GM12878 (cell line): Measurements from ENCODE around the gene DIPK1A. TPM values are rescaled to one million over a fixed set of nuclear protein-coding genes. Genes with fewer than 3 reads are reported as not detected.

Source experiments
- ATAC-seq: fragments of 200-7000 bp; cut with Tn5 transposase; 3 replicates; pipeline ENCODE4 v1.9.1; 2020; ENCODE audit warnings: mild to moderate bottlenecking, moderate library complexity
- BruUV-seq: library from RNA; stranded (reverse); fragments of 400-500 nt; replicated peaks from 2 replicates; lab custom pipeline; 2021; lab: Mats Ljungman, UMichigan
- CTCF ChIA-PET: fragments of 300-600 bp; sonication (Branson Sonifier 250); formaldehyde crosslinking; extraction: SDS; loops from one replicate; lab custom pipeline; 2021; ENCODE audit warnings: inconsistent platforms; lab: Yijun Ruan, JAX
- POLR2A ChIA-PET: fragments of 350-600 bp; formaldehyde crosslinking; extraction: SDS; loops from one replicate; lab custom pipeline; 2021; ENCODE audit warnings: inconsistent platforms; lab: Charles Lee
- RAD21 ChIA-PET: fragments of 300-600 bp; sonication (Branson Sonifier 250); formaldehyde crosslinking; loops from one replicate; lab custom pipeline; 2023; ENCODE audit warnings: antibody characterized with exemption; ENCODE audit not compliant: unreplicated experiment; lab: Charles Lee
- SMC1A ChIA-PET: fragments of 300-600 bp; sonication (Branson Sonifier 250); formaldehyde crosslinking; loops from one replicate; lab custom pipeline; 2023; ENCODE audit not compliant: unreplicated experiment, uncharacterized antibody; lab: Charles Lee
- DNase-seq: peaks from one replicate; pipeline ENCODE4 v3.0.0-alpha.2; 2011; ENCODE audit warnings: low read depth, low spot score
- FAIRE-seq: peaks from 3 replicates; lab custom pipeline; 2011; peaks lifted over from hg19 to GRCh38; lab: Jason Lieb, UNC
- H2AFZ ChIP-seq: 2 replicates; pipeline ENCODE4 v1.6.0; 2011; ENCODE audit warnings: low read depth, low read length, control low read depth; ENCODE audit not compliant: control insufficient read depth
- H3K27ac ChIP-seq: 2 replicates; pipeline ENCODE4 v1.5.1; 2011; ENCODE audit warnings: control low read depth; ENCODE audit not compliant: control insufficient read depth, insufficient read depth
- H3K27me3 ChIP-seq, 2 experiments: replicated peaks in 1 of 2; 2 replicates each; pipeline versions ENCODE4 v1.6.0 to v1.6.1; 2011; ENCODE audit warnings: low read length in 1 of 2; ENCODE audit not compliant: control insufficient read depth in 2 of 2, insufficient read depth in 2 of 2
- H3K36me3 ChIP-seq, 2 experiments: 2 replicates each; pipeline ENCODE4 v1.5.1; 2011; ENCODE audit warnings: low read length in 1 of 2; ENCODE audit not compliant: control insufficient read depth in 2 of 2, insufficient read depth in 2 of 2
- H3K4me1 ChIP-seq: 2 replicates; pipeline ENCODE4 v1.6.1; 2011; ENCODE audit warnings: mild to moderate bottlenecking, low read length, moderate library complexity, mixed read lengths; ENCODE audit not compliant: control insufficient read depth, insufficient read depth
- H3K4me2 ChIP-seq: 2 replicates; pipeline ENCODE4 v1.6.0; 2011; ENCODE audit warnings: control low read depth; ENCODE audit not compliant: control insufficient read depth, insufficient read depth
- H3K4me3 ChIP-seq: fragments of 200-600 bp; sonication (generic); 2 replicates; pipeline ENCODE4 v1.5.1; 2016
- H3K79me2 ChIP-seq: 2 replicates; pipeline ENCODE4 v1.6.0; 2011; ENCODE audit warnings: low read length; ENCODE audit not compliant: control insufficient read depth, insufficient read depth
- H3K9ac ChIP-seq: 2 replicates; pipeline ENCODE4 v1.8.0; 2011; ENCODE audit warnings: low read length, control low read depth, mixed read lengths; ENCODE audit not compliant: control insufficient read depth, insufficient read depth
- H3K9me3 ChIP-seq: replicated peaks from 3 replicates; pipeline ENCODE4 v1.5.1; 2011; ENCODE audit warnings: mild to moderate bottlenecking, low read length; ENCODE audit not compliant: control insufficient read depth, insufficient read depth
- H4K20me1 ChIP-seq: 2 replicates; pipeline ENCODE4 v1.6.0; 2011; ENCODE audit not compliant: control insufficient read depth, insufficient read depth
- RUNX3 ChIP-seq: IDR thresholded peaks from 2 replicates; pipeline ENCODE4 v1.6.1; 2012; ENCODE audit warnings: low read length, inconsistent platforms
- SPI1 ChIP-seq: IDR thresholded peaks from 2 replicates; pipeline ENCODE4 v1.6.1; 2011; ENCODE audit warnings: low read depth, mild to moderate bottlenecking, low read length, moderate library complexity, borderline replicate concordance; ENCODE audit not compliant: insufficient read depth
- WGBS: methylation state at CpG from one replicate; pipeline ENCODE4 v1.1.6; 2016; ENCODE audit warnings: low lambda C conversion rate; ENCODE audit not compliant: insufficient replicate concordance, insufficient coverage; ENCODE audit errors: missing lambda C conversion rate; 5-methylcytosine and 5-hydroxymethylcytosine counted together
- in situ Hi-C: fragments of 300-500 bp; cut with MboI; formaldehyde crosslinking; loops from 9 replicates; pipeline ENCODE4 v1.14.3; 2018; ENCODE audit warnings: mixed read lengths
- intact Hi-C: fragments of 100-400 bp; cut with micrococcal nuclease; formaldehyde crosslinking; loops from one replicate; pipeline ENCODE4 v1.14.2; 2022; ENCODE audit not compliant: unreplicated experiment
- polyA plus RNA-seq, 11 experiments: library from polyadenylated mRNA; depleted of rRNA in 4 of 11; unstranded in 6 of 11; stranded (reverse) in 5 of 11; fragments of >200 nt; fragmentation: Nextera tagmentation in 4 of 11; fragmentation: Illumina TruSeq in 1 of 11; extraction: Ambion mirVana in 4 of 11; extraction: Trizol in 1 of 11; gene quantifications; 1 replicate in 1 of 11; 2 replicates in 10 of 11; pipeline versions ENCODE4 v1.2.1 to v1.2.3, GENCODE V29; 2011 to 2016; ENCODE audit warnings: inconsistent platforms in 2 of 11, missing spikeins in 2 of 11, low read depth in 1 of 11
- total RNA-seq, 4 experiments: library from RNA; depleted of rRNA in 3 of 4; stranded (reverse); fragments of >200 nt in 3 of 4; fragmentation: Illumina TruSeq in 1 of 4; extraction: Trizol in 1 of 4; gene quantifications; 2 replicates each; pipeline versions ENCODE4 v1.2.1 to v1.2.3, GENCODE V29; 2013 to 2021
- TF ChIP-seq, protein P1 (sequence below): fragments of 450-650 bp; IDR thresholded peaks from 2 replicates; pipeline ENCODE4 v1.6.1; 2016; ENCODE audit warnings: mild to moderate bottlenecking, moderate library complexity, borderline replicate concordance

Gene DIPK1A
- total and polyA plus RNA-seq, 10 of the 15 experiments (the other 5 are each of a cell fraction or from before 2014, with no cell fraction given), result 4.9 to 15.0 (median 9.7) TPM

- Histone ChIP-seq H3K9me3 (no peaks in the 10 kb centered on the region; the same call in 2 of the 3 replicates), H3K27me3 (no peaks in the 10 kb centered on the region), H3K79me2 (peaks cover 3% of the 10 kb centered on the region), H3K4me3 (no peak overlapping the region), H3K36me3 (peaks cover 0 to 3% of the 10 kb centered on the region in 2 experiments; a peak in 1 of 4 replicates), H2AFZ (no peak overlapping the region), H4K20me1 (no peaks in the 10 kb centered on the region), H3K4me2 (no peak overlapping the region), H3K27ac (no peak overlapping the region), H3K9ac (no peak overlapping the region), H3K4me1 (no peaks in the 10 kb centered on the region)
- SMC1A ChIA-PET, result interaction anchor here (0.9 kb wide), 1 partner anchor 21 kb away, joined by 3 read pairs; no protein-coding TSS in a partner anchor
- RAD21 ChIA-PET, result no interaction called here
- DNase-seq (no peak), ATAC-seq (no peak), FAIRE-seq (no peak)
- intact Hi-C loops, result no loop called here
- CTCF ChIA-PET, result interaction anchor here (1.2 to 1.6 kb wide), 3 partner anchors 10 to 49 kb away, joined by 3 to 4 read pairs (median 3); no protein-coding TSS in a partner anchor
- BruUV-seq, result no TSS peak
- WGBS, result 98% methylated on average over 3 of the region's 3 CpGs
- in situ Hi-C loops, result no loop called here
- no peak for TF ChIP-seq SPI1
- no peak for TF ChIP-seq RUNX3
- TF ChIP-seq, protein P1, sequence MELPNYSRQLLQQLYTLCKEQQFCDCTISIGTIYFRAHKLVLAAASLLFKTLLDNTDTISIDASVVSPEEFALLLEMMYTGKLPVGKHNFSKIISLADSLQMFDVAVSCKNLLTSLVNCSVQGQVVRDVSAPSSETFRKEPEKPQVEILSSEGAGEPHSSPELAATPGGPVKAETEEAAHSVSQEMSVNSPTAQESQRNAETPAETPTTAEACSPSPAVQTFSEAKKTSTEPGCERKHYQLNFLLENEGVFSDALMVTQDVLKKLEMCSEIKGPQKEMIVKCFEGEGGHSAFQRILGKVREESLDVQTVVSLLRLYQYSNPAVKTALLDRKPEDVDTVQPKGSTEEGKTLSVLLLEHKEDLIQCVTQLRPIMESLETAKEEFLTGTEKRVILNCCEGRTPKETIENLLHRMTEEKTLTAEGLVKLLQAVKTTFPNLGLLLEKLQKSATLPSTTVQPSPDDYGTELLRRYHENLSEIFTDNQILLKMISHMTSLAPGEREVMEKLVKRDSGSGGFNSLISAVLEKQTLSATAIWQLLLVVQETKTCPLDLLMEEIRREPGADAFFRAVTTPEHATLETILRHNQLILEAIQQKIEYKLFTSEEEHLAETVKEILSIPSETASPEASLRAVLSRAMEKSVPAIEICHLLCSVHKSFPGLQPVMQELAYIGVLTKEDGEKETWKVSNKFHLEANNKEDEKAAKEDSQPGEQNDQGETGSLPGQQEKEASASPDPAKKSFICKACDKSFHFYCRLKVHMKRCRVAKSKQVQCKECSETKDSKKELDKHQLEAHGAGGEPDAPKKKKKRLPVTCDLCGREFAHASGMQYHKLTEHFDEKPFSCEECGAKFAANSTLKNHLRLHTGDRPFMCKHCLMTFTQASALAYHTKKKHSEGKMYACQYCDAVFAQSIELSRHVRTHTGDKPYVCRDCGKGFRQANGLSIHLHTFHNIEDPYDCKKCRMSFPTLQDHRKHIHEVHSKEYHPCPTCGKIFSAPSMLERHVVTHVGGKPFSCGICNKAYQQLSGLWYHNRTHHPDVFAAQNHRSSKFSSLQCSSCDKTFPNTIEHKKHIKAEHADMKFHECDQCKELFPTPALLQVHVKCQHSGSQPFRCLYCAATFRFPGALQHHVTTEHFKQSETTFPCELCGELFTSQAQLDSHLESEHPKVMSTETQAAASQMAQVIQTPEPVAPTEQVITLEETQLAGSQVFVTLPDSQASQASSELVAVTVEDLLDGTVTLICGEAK, result no peak
- POLR2A ChIA-PET, result no interaction called here
Measured at GRCh38 chr1:92909321-92909720, 51.9 kb downstream of the DIPK1A start.
